Nasal cavity respiratory epithelium epithelial cell of viscerocranial mucosa (primary cell): ENCODE results near the gene PSG5. TPM values are rescaled to one million over a fixed set of nuclear protein-coding genes. Genes with fewer than 3 reads are reported as not detected.

Experiments
- total RNA-seq: library from RNA; depleted of rRNA; stranded (reverse); fragments of >200 nt; gene quantifications from 2 replicates; pipeline ENCODE4 v1.2.3, GENCODE V29; 2014

PSG5 gene
- total RNA-seq: 0.21 TPM in 1 of 2 replicates, not detected in the other

GRCh38 chr19:43186311-43186935 lies at the start of gene PSG5:
Gene PSG5, minus strand, starts transcription at chr19:43186536. Its CDS starts 131 bp downstream, at chr19:43186405.

GRCh38 chr19:43205471-43206105 lies 19.3 kb upstream of the PSG5 start, which contains the start of gene PSG4:
Gene PSG4, minus strand, starts transcription at chr19:43205638. Its CDS starts 102 bp downstream, at chr19:43205536.

Other genes starting within 250 kb of the PSG5 start
- gene PSG7, start 249.3 kb downstream of the PSG5 start, total RNA-seq: not detected in 2 replicates
- gene PSG11, start 160.1 kb downstream of the PSG5 start, total RNA-seq: not detected in 2 replicates
- gene PSG2, start 103.8 kb downstream of the PSG5 start, total RNA-seq: not detected in 2 replicates
- gene PSG4, start 19.1 kb upstream of the PSG5 start, total RNA-seq: 6.7 TPM in 1 of 2 replicates, not detected in the other
- gene PSG9, start 83.0 kb upstream of the PSG5 start, total RNA-seq: not detected in 2 replicates
- gene CD177, start 167.2 kb upstream of the PSG5 start, total RNA-seq: 0.34 and 0.85 TPM in 2 replicates
- gene TEX101, start 228.4 kb upstream of the PSG5 start, total RNA-seq: not detected in 2 replicates